HepG2 (cell line): ENCODE data around the gene LRBA. TPM values are rescaled to one million over a fixed set of nuclear protein-coding genes. Genes with fewer than 3 reads are reported as not detected.

Source experiments
- ATAC-seq: fragments of 200-7000 bp; cut with Tn5 transposase; 3 replicates; pipeline ENCODE4 v1.9.1; 2020; ENCODE audit warnings: mild to moderate bottlenecking, moderate library complexity
- BruUV-seq: library from RNA; stranded (reverse); fragments of 400-500 nt; replicated peaks from 2 replicates; lab custom pipeline; 2021; lab: Mats Ljungman, UMichigan
- CTCF ChIA-PET: fragments of 300-600 bp; formaldehyde crosslinking; extraction: SDS; loops from one replicate; lab custom pipeline; 2021; ENCODE audit warnings: low total read pairs, inconsistent platforms, low intra/inter-chr PET ratio; lab: Yijun Ruan, JAX
- POLR2A ChIA-PET: fragments of 350-600 bp; sonication (Branson Sonifier 250); formaldehyde crosslinking; loops from one replicate; lab custom pipeline; 2020; ENCODE audit warnings: antibody characterized with exemption, inconsistent platforms; lab: Yijun Ruan, JAX
- DNase-seq: peaks from one replicate; pipeline ENCODE4 v3.0.0-alpha.2; 2015; ENCODE audit warnings: low spot score
- FAIRE-seq: peaks from 3 replicates; lab custom pipeline; 2011; peaks lifted over from hg19 to GRCh38; lab: Jason Lieb, UNC
- H2AFZ ChIP-seq: one replicate; pipeline ENCODE4 v1.6.1; 2011; ENCODE audit warnings: low read length, inconsistent platforms
- H3K27ac ChIP-seq: fragments of 300-600 bp; 3 replicates; pipeline ENCODE4 v1.8.0; 2011; ENCODE audit warnings: mixed run types, mild to moderate bottlenecking, mixed read lengths, low read length, inconsistent platforms; ENCODE audit not compliant: insufficient read depth; ENCODE audit errors: extremely low read length
- H3K27me3 ChIP-seq, 2 experiments: fragments of 200-600 bp in 1 of 2; 2 replicates in 1 of 2; 3 replicates in 1 of 2; pipeline versions ENCODE4 v1.6.0 to v1.8.0; 2011; ENCODE audit warnings: low read length in 2 of 2, mild to moderate bottlenecking in 2 of 2, moderate library complexity in 2 of 2, inconsistent platforms in 1 of 2; ENCODE audit not compliant: insufficient read depth in 2 of 2, control insufficient read depth in 1 of 2
- H3K36me3 ChIP-seq, 2 experiments: fragments of 200-600 bp in 1 of 2; replicated peaks in 1 of 2; 2 replicates in 1 of 2; 3 replicates in 1 of 2; pipeline versions ENCODE4 v1.5.1 to v1.8.0; 2011; ENCODE audit warnings: low read length in 2 of 2, inconsistent platforms in 1 of 2; ENCODE audit not compliant: insufficient read depth in 2 of 2, control insufficient read depth in 1 of 2
- H3K4me1 ChIP-seq: 2 replicates; pipeline ENCODE4 v1.5.1; 2012; ENCODE audit warnings: low read length, inconsistent platforms; ENCODE audit not compliant: insufficient read depth
- H3K4me2 ChIP-seq: 2 replicates; pipeline ENCODE4 v1.6.0; 2011; ENCODE audit warnings: low read depth, low read length, inconsistent platforms
- H3K4me3 ChIP-seq, 3 experiments: fragments of 200-600 bp in 1 of 3; sonication (generic), shearing (Covaris generic) in 1 of 3; replicated peaks in 1 of 3; 2 replicates each; pipeline ENCODE4 v1.5.1; 2011 to 2016; ENCODE audit warnings: low read length in 3 of 3, inconsistent platforms in 2 of 3, low read depth in 2 of 3, mild to moderate bottlenecking in 2 of 3, control low read depth in 1 of 3, mixed read lengths in 1 of 3; ENCODE audit not compliant: insufficient read depth in 1 of 3
- H3K79me2 ChIP-seq: one replicate; pipeline ENCODE4 v1.6.1; 2011; ENCODE audit warnings: low read length, inconsistent platforms; ENCODE audit not compliant: insufficient read depth
- H3K9ac ChIP-seq: 2 replicates; pipeline ENCODE4 v1.6.0; 2011; ENCODE audit warnings: mild to moderate bottlenecking, low read depth, low read length, inconsistent platforms; ENCODE audit not compliant: insufficient read depth
- H3K9me3 ChIP-seq: 2 replicates; pipeline ENCODE4 v1.5.1; 2012; ENCODE audit warnings: mild to moderate bottlenecking, low read length
- H4K20me1 ChIP-seq: 2 replicates; pipeline ENCODE4 v1.6.0; 2011; ENCODE audit warnings: inconsistent platforms, mild to moderate bottlenecking, low read length, moderate library complexity; ENCODE audit not compliant: insufficient read depth
- KAT8 ChIP-seq: IDR thresholded peaks from 2 replicates; pipeline ENCODE4 v1.6.1; 2016; ENCODE audit warnings: missing genetic modification reagents, missing compliant biosample characterization
- KDM2A ChIP-seq: sonication (generic); formaldehyde crosslinking; IDR thresholded peaks from 2 replicates; pipeline ENCODE4 v1.4.0; 2020; ENCODE audit warnings: low read depth, missing genetic modification reagents, borderline replicate concordance
- MEIS1 ChIP-seq: sonication (generic); formaldehyde crosslinking; IDR thresholded peaks from 2 replicates; pipeline ENCODE4 v1.9.0; 2021; ENCODE audit warnings: mild to moderate bottlenecking, missing genetic modification reagents, moderate library complexity, borderline replicate concordance
- MZF1 ChIP-seq: sonication (generic); formaldehyde crosslinking; IDR thresholded peaks from 2 replicates; pipeline ENCODE4 v1.8.1; 2023; ENCODE audit warnings: mild to moderate bottlenecking, missing genetic modification reagents, borderline replicate concordance
- PRDM15 ChIP-seq: sonication (generic); formaldehyde crosslinking; IDR thresholded peaks from 2 replicates; pipeline ENCODE4 v1.4.0; 2020; ENCODE audit warnings: missing genetic modification reagents
- RARG ChIP-seq: sonication (generic); formaldehyde crosslinking; IDR thresholded peaks from 2 replicates; pipeline ENCODE4 v1.4.0; 2020; ENCODE audit warnings: low read depth, mild to moderate bottlenecking, missing genetic modification reagents
- TFAP4 ChIP-seq: sonication (generic); IDR thresholded peaks from 2 replicates; pipeline ENCODE4 v1.6.1; 2016; ENCODE audit warnings: low read depth, borderline replicate concordance
- ZBTB37 ChIP-seq: sonication (generic); formaldehyde crosslinking; IDR thresholded peaks from 2 replicates; pipeline ENCODE4 v1.4.0; 2020; ENCODE audit warnings: mild to moderate bottlenecking, missing genetic modification reagents
- ZMYM4 ChIP-seq: sonication (generic); formaldehyde crosslinking; IDR thresholded peaks from 2 replicates; pipeline ENCODE4 v1.8.1; 2023; ENCODE audit warnings: mild to moderate bottlenecking, missing genetic modification reagents
- ZNF558 ChIP-seq: sonication (generic); formaldehyde crosslinking; IDR thresholded peaks from 2 replicates; pipeline ENCODE4 v1.9.0; 2022; ENCODE audit warnings: mild to moderate bottlenecking, missing genetic modification reagents, borderline replicate concordance
- ZNF839 ChIP-seq: sonication (generic); formaldehyde crosslinking; IDR thresholded peaks from 2 replicates; pipeline ENCODE4 v1.4.0; 2020; ENCODE audit warnings: missing genetic modification reagents, mild to moderate bottlenecking, borderline replicate concordance
- ZSCAN22 ChIP-seq: sonication (generic); formaldehyde crosslinking; IDR thresholded peaks from 2 replicates; pipeline ENCODE4 v1.4.0; 2020; ENCODE audit warnings: mild to moderate bottlenecking, missing genetic modification reagents
- WGBS: methylation state at CpG from one replicate; pipeline ENCODE4 v1.1.6; 2017; ENCODE audit warnings: low lambda C conversion rate; 5-methylcytosine and 5-hydroxymethylcytosine counted together
- in situ Hi-C: cut with HindIII; loops from 2 replicates; pipeline ENCODE4 v1.10.0; 2017; ENCODE audit warnings: low pct_unique_long_range_greater_than_20kb; ENCODE audit not compliant: extremely low pct_ligation_motif_present
- intact Hi-C: fragments of 100-400 bp; cut with micrococcal nuclease; formaldehyde crosslinking; loops from one replicate; pipeline ENCODE4 v1.10.0; 2022; ENCODE audit not compliant: unreplicated experiment
- polyA plus RNA-seq, 8 experiments: library from polyadenylated mRNA; depleted of rRNA in 3 of 8; stranded (reverse) in 7 of 8; unstranded in 1 of 8; fragments of >200 nt; fragmentation: Illumina TruSeq in 4 of 8; extraction: Trizol in 4 of 8; gene quantifications; 2 replicates each; pipeline versions ENCODE4 v1.2.1 to v1.2.3, GENCODE V29; 2011 to 2016; ENCODE audit warnings: low read depth in 4 of 8, missing spikeins in 1 of 8, mixed read lengths in 1 of 8; ENCODE audit not compliant: insufficient read depth in 1 of 8
- total RNA-seq, 5 experiments: library from RNA; depleted of rRNA; stranded (reverse); fragments of >200 nt; fragmentation: Illumina TruSeq; extraction: Trizol; gene quantifications; 2 replicates each; pipeline ENCODE4 v1.2.3, GENCODE V29; 2016; ENCODE audit warnings: low read depth in 1 of 5

The LRBA gene
- total and polyA plus RNA-seq, 2 of the 13 experiments (the other 11 are each of a cell fraction or from before 2014, with no cell fraction given): 21.0 to 37.2 TPM

GRCh38 chr4:150572704-150573504 lies 442.2 kb downstream of the LRBA start:
- ATAC-seq (no peak; the same call in 2 of the 3 replicates), FAIRE-seq (no peak), DNase-seq (no peak)
- H3K36me3 ChIP-seq: no peaks in the 10 kb centered on the region
- TF ChIP-seq ZMYM4 (CRISPR knock-in tag) (no peak), ZSCAN22 (CRISPR knock-in tag) (no peak), KDM2A (no peak), PRDM15 (CRISPR knock-in tag) (no peak), RARG (CRISPR knock-in tag) (no peak), MEIS1 (no peak), TFAP4 (no peak), ZNF839 (CRISPR knock-in tag) (no peak), ZNF558 (CRISPR knock-in tag) (no peak), ZBTB37 (CRISPR knock-in tag) (no peak), KAT8 (CRISPR knock-in tag) (no peak), MZF1 (no peak)
- WGBS: 99% methylated on average over 5 of the region's 5 CpGs
- no peak overlapping the region for H3K4me3 ChIP-seq
- BruUV-seq: no TSS peak
- no peak overlapping the region for H3K9ac ChIP-seq
- H3K79me2 ChIP-seq: no peaks in the 10 kb centered on the region
- H3K9me3 ChIP-seq: no peaks in the 10 kb centered on the region
- H3K27ac ChIP-seq: no peak overlapping the region
- no peaks in the 10 kb centered on the region for H3K27me3 ChIP-seq
- intact Hi-C loops (no loop called here), in situ Hi-C loops (no loop called here)
- ChIA-PET POLR2A (no interaction called here), CTCF (no interaction called here)
- H3K4me1 ChIP-seq: no peaks in the 10 kb centered on the region
- no peak overlapping the region for H2AFZ ChIP-seq
- H3K4me2 ChIP-seq: no peak overlapping the region
- H4K20me1 ChIP-seq: no peaks in the 10 kb centered on the region
